ENCODE measurements around the gene CLIP2.

CLIP2 gene

DNA sequence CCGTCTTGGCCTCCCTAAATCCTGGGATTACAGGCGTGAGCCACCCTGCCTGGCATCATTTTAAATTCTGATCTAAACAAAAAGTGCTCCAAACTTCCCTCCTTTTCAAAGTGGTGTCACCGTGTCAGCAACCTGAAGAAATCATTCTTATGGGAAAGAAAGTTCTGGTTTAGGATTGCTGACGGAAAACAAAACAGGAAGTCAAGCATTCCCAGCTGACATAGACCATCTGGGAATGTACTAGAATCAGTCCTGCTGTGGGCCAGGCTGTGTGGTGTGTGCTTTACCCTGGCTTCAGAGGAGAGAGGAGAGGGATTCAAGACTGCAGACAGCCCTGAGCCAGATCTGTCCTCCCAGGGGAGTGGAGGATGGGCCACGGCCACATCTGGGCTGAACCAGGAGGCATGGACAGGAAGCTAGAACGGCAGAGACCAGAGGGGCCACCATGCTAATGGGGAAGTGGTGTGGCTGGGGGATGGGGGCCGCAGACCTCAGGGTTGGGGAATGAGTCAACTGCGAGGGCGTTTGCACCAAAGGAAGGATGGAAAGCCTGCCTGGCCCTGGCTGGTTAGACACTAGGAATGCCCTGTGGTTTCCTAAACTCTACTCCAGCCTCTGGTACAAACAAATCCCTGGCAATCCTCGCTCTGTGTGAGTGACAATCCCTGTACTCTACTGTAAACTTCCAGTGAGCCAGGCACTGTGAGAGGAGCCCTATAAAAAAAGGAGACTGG lies 16.7 kb upstream of the CLIP2 start:
- DNase-seq = no peak

DNA sequence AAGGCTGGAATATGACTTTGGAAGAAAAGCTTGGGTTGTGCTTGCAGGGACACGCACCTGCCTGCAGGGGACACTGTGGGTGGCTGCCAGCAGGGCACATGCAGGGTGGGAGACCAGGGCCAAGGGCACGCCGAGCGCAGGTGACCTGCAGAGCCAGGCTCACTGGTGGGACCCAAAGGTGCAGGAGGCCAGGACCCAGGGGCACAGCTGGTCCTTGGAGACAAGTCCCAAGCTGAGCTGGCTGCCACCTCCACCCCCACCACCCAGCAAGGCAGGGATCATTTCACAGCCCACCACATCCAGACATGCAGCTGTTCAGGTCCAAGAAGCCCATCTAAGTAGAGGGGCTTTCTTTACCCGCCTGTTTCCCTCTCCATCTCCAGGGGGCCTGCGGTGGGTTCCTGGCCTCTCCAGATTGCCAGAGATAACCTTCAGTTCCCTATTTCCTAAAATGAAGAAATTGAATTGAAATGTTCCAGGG lies 13.8 kb upstream of the CLIP2 start:
- no peak for DNase-seq

DNA sequence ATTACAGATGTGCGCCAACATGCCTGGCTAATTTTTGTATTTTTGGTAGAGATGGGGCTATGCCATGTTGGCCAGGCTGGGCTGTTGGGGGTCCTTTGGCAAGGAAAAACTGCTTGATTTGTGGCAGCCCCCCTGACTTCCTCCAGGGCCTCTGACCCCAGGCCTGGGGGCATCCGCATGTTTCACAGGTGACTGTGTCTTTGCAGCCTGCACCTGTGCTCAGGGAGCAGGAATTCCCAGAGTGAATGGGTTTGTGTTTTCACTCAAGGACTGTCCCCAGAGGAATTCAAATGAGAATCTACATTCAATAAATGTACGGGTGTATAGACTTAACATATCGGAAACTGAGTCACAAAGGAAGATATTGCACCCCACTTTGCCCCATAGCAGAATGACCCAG lies 11.6 kb upstream of the CLIP2 start:
- no peak for DNase-seq

DNA sequence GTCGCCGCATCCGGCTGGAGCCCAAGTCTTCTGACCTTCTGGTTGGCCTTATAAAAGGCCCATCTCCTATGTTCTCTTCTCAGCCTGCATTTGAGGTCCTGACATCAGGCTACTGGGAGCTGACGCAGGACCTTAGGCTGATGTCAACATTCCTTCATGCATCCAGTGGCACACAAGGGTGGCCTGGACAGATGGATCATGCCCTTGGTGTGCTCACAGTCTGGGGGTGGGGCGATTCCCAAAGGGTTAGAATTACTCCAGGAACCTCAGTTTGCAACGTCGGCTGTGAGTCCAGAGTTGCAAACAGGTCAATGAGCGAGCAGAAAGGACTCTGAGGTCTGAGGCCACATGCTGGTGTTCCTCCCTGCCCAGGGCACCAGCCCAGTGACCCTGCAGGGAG lies 8.2 kb upstream of the CLIP2 start:
- DNase-seq = no peak

DNA sequence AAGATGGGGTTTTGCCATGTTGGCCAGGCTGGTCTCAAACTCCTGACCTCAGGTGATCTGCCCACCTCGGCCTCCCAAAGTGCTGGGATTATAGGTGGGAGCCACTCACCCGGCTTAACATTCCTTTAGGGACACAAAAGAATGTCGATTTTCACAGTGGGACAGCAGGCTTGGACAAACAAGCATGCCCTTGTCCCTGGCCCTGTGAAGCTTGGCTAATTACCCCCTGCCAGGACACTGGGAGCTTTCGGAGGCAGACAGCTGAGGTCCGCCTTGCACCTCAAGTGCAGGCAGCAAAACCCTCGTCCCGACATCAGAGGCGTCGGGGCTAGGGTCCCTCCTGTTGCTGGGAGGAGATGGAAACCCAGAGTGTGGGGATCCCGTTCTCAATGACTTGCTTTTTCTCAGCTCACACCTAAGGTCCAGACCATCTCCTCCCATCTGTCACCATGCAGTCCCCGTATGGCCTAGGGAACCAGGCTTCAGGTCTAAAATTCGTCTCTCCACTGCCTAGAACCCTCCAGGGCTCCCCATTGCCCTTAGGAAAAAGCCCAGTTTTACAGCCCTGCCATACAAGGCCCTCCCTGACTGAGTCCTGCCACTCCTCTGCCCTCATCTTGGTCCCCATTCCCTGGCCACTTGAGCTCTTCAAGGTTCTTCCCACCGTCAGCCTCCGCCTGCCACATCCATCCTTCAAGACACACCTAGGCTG lies 6.3 kb upstream of the CLIP2 start:
- no peak for DNase-seq

DNA sequence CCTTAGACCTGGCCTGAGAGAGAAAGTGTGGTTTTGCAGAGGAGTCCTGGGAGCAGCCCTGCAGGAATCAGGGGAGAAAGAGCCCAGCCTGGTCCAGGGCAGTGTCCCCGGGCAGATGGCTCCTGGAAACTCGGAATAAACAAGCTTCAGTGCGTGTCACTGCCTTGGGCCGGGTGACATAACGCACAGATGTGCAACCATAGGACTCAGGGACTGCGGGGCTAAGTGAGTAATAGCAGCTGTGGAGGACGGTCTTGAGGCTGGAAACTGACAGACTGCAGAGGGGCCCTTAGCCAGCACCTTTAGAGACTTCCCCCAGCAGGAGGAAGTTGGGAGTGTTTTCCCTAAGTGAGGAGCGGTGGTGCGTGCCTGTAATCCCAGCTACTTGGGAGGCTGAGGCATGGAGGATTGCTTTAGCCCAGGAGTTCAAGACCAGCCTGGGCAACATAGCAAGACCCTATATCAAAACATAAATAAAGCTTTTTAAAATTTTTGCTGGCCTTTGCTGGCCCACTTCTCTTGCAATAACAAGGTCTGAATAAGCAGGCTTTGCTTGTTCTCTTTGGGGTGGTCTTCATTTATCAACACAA lies 5.3 kb upstream of the CLIP2 start:
- DNase-seq = no peak

DNA sequence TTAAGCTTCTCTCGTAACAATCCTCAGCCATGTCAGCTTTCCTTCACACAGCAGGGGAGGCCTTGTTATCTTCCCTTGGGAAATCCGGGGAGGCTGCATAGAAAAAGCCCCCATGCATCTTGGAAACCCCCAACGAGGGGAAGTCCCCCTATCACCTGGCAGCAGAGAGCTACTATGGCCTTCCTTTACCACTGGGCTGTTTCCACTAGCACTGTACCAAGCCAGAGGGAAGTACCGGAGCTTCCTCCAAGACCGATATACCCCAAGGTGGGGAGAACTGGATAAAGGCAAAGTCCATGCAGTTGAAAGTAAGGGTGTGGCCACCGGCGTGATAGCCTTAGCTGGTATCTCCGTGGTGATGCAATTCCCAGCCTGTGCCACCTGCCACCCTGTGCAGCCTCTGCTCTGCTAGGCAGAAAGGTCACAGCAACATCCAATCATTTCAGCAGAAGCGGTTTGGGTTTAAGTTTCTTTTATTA lies 4.4 kb upstream of the CLIP2 start:
- DNase-seq = no peak

DNA sequence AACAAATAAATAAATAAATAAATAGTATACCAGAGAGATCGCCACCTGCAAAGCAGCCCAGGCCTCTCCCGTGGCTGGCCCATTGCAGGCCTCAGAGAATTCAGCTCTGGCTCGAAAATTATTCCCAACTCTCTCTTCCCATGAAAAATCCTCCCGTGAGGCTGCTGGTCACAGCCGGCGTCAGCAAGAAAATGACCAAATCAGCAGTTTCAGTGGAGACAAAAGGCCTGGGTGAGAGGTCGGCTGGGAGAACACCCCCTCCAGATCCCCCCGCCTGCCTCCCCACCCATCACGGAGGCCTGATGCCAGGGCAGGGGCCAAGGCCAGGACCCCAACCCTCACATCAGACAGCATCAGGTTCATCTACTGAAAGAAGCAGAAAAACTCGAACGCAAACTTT lies 3.1 kb upstream of the CLIP2 start:
- no peak for DNase-seq

DNA sequence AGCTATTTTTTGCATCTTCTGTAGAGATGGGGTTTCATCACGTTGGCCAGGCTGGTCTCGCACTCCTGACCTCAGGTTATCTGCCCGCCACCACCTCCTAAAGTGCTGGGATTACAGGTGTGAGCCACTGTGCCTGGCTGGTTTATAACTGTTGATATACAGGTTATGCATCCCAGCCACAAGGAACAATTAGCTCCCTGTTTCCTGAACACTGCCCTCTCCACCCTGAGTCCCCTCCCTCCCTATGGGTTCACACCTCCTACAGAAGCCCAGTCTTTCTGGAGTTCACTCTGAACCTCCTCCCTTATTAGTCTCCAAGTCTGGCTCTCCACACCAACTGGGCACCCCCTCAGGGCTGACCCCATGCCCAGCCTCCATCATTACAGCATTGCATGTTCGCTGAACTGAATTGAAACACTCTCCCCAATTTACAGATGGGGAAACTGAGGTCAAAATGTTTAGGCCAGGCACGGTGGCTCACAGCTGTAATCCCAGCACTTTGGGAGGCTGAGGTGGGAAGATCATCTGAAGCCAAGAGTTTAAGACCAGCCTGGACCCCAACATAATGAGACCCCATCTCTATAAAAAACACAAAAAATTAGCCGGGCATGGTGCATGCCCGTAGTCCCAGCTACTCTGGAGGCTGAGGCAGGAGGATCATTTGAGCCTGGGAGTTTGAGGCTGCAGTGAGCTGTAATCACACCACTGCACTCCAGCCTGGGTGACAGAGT lies 1.7 kb upstream of the CLIP2 start:
- DNase-seq = no peak

DNA sequence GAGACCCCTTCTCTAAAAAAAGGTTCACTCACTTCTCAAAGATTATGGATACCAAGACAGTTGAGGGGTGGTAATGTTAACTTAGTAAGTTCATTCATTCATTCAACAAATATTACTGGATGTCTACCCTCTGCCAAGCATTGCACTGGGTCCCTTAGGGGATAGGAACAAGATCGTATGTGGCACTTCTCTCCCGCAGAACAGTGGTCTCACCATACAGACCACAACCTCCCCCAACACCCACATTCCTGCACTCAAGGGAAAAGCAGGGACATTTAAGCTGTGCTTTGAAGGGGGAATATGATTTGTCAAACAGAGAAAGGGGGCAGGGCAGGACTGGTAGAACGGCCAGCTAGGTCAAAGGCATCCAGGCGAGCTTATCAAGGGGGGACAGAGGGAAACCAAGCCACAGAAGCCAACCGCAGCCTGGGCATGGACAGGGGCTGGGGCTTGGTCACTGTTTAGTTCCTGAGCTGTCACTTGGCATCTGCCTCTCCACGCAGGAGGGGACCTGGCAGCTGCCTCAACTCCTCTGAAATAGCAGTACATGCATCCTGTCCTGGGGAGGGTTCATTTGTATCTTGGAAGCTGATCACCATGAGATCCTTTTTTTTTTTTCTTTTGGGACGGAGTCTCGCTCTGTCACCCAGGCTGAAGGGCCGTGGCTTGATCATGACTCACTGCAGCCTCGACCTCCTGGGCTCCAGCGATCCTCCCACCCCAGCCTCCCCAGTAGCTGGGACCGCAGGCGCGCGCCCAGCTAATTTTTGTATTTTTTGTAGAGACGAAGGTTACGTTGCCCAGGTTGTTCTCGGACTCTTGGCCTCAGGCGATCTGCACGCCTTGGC lies 949 bp upstream of the CLIP2 start:
- DNase-seq = no peak

DNA sequence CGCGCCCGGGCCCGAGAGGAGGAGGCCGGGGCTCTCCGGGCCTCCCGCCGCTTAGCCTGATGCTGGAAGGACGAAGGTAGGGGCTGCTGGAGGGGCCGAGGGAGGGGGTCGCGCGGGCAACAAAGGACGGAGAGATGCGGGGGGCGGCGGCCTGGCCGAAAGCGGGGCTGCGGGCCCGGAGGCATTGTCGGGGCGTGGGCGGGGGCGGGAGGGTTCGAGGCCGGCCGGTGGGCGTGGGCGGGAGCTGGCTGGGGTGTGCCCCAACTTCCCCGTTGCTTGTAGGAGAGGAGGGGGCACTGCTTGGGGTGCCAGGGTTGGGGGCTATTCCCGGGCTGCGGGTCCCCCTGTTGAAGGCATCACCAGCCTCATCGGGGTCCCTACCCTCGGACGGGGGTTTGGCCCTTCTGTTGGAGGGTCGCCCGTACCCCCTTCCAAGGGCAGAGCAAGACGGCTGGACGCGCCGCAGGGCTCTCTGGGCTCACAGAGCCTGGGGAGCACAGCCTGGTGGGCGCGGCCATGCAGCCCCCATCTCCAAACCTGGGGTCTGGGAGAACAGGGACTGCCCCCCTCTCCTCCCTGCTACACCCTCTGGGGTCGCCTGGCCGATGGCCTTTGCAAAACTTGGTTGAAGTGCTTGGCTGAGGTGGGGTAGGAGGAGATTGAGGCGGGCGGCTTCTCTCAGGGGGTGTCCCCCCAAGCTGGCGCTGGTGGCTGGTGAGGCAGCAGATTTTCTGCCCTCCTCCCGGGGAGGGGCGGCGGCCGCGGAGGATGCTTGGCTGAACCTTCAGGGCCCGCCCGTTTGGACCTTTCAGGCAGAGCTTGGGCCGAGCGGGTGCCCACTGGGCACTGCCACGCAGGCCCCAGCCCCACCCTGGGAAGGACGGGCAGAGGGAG lies 699 bp downstream of the CLIP2 start:
- peak; percentile 23 for DNase-seq

DNA sequence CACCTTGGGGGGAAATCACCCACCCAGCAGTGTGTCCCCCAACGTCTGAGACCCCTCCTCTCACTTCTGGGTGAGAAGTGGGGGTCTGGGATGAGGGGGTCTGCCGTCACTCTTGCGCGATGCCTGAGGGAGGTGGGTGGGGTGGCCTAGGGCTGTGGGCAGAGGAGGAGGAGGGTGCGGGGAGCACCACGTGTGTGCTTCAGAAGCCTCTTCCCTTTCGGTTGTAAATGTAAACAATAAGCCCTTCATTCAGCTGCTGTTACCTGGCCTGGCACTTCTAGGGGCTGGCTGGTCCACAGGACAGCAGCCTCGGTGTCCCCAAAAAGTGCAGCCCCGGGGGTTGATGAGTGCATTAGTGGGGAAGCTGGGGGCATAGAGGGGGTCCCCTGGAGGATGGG lies 1.3 kb downstream of the CLIP2 start:
- DNase-seq = no peak

DNA sequence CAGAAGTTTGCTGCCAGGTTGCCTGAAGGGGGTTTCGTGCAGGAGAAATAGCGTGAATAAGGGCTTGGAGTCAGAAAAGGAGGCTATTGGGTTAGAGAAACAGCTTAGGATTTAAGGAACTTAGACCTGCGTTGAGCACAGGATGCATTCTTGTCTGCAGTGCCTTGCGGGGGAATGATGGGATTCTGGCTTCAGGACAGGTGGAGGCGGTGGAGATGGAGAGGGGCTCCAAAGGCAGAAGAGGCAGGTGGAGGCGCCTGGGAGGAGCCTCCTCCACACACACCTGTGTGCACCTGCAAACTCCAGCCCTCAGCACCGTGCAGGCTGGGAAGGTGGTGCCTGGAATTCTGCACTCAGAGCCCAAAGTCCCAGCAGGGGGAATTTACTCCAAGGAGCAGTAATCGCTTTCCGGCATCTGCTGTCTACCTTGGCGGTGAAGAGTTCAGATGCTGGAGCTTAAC lies 1.8 kb downstream of the CLIP2 start:
- DNase-seq = no peak

DNA sequence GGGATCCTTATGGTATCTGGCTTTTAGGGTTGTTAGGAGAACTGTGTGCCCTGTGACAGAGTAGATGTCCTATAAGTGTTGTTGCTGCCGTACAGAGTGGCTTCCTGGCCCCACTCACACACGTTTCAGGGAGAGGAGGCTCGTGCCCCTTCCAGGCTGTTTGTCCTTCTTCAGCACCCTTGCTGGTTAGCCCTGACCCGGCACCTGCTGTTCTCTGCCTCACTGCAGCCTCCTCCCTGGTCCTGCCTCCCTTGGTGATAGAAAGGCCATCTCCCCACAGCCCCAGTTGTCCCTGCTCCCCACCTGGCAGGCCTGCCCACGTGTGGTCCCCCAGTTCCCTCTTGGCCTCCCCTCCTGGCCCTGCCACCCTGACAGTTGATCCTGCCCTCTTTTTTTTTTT lies 2.3 kb downstream of the CLIP2 start:
- DNase-seq = no peak

DNA sequence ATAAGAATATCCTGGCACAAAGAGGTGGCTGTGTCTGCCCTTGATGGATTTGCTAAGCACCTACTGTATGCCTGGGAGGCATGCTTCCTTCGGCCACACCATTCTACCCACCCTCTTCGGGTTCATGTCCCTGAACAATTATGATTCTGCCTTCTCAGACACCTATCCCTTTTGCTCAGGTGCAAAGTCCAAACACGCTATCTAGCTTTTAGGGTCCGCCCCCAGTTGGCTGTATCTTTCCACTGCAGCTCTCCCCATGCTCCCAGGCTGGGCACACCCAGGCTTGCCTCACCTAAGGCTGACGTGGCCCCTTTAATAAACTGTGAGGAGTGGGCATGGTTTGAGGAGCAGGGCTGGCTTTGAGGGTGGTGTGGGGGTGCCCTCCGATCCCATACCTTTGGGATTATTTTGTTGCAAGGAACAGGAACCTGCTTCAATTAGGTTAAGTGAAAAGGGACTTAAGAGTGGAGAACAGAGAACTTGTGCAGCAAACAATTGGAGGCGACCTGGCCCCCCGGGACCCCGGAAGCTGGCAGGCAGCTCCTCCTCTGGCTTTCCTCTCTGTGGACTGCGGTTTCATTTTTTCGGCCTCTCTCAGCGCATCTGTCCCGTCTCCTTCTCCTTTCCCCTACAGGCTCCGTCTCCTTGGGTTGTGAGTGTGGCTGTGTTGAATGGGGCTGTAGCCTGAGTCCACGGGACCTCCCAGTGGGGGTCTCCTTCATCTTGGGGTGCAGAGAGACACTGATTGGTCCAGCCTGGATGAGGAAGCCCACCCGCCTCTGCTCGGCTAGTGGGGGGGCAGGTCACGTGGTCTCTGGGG lies 3.8 kb downstream of the CLIP2 start:
- DNase-seq = no peak

DNA sequence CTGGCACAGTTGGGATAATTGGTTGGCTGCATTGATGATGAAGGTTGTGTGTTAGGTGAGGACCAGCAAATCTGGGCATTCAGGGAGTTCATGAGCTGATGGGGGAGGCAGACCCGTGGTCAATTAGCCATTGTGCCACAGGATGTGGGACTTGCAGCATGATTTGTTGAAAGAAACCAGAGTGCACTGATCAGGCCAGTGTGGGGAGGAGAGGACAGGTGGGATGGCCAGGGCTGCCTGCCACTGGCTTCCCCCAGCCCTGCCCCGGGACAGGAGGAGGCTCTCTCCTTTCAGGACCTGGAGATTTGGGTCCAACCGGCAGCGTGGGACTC lies 4.3 kb downstream of the CLIP2 start:
- DNase-seq = no peak

DNA sequence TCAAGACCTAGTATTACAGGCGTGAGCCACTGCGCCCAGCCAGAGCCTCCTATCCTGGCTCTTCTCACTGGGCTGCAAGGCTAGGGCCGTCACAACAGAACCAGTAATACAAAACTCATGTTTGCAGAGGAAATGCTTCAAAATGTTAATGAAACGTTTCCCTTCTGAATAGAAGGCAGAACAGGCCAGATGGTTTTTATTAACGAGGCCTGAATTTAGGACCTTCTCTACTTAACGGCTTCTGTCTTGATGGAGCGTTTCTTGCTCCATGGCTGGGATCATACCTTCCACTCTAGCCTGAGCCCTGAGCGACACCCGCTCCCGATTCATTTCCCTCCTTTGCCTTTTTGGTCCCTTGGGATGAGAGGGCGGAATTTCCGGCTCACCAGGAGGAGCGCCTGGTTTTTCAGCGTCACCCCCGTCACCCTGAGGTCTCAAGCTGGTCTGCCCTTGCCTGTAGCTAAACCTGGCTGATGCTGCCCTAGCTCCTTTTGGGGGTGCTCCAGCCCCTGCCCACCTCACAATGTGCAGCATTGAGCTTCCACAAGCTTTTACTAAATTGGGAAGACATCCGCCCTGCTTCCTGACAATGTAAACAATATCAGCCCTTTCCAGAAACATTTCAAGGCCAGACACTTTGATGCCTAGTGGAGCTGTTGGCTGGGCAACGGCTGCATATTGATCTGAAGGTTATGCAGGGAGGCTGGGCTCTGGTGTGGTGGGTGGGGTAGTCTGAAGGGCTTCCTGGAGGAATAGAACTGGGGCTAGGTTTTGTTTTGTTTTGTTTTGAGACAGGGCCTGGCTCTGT lies 5.2 kb downstream of the CLIP2 start:
- no peak for DNase-seq

DNA sequence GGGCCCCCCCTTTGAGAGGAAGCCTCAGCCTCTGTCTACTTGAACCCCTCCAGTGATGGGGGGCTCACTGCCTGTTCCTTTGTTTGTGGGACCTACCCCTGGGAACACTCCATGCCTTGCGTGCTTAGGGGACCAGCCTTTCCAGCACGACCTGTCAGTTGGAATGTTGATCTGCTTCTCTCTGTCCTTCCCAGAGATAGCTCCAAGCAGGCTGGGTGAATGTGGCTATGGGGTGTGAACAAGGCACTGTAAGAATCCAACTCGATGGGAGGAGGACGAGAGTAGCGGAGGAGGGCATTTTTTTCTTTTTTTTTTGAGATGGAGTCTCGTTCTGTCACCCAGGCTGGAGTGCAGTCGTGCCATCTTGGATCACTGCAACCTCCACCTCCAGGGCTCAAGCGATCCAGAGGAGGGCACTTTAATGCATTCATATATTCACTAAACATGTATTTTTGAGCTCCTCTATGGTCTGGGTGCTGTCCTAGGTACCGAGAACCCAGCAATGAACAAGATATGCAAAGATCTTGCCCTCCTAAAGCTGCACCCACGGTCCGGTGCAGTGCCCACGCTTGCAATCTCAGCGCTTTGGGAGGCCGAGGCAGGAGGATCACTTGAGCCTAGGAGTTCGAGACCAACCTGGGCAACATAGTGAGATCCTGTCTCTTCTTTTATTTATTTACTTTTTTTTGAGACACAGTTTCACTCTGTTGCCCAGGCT lies 8.5 kb downstream of the CLIP2 start:
- no peak for DNase-seq

DNA sequence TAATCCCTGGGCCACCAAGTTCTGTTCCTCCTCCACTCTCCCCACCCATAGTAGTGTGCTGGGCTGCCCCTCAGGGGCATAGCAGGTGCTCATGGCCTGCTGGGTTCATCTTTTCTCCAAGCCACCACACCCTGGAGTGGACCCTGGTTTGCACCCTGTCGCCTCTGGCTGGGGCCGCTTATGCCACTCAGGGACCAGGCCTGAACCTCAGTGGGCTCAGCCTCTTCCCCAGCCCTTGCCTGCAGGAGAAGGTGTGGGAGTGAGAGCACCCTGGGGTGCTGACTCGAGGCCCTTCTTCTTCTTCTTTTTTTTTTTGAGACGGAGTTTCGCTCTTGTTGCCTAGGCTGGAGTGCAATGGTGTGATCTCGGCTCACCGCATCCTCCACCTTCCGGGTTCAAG lies 10.2 kb downstream of the CLIP2 start:
- DNase-seq = no peak

Measured in activated gamma-delta T cell (primary cell).